ENCODE results near the gene STAG1.

DNA sequence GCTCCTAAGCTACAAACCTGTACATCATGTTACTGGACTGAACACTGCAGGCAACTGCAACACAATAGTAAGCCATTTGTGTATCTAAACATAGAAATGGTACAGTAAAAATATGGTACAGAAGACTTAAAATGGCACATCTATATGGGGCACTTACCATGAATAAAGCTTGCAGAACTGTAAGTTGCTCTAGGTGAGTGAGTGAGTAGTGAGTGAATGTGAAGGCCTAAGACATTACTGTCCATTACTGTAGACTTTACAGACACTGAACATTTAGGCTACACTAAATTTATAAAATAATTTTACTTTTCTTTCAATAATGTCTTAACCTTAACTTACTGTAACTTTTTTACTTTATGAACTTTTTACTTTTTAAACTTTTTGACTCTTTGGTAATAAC is 76.2 kb downstream of the STAG1 start:
- TF ChIP-seq, protein P1, sequence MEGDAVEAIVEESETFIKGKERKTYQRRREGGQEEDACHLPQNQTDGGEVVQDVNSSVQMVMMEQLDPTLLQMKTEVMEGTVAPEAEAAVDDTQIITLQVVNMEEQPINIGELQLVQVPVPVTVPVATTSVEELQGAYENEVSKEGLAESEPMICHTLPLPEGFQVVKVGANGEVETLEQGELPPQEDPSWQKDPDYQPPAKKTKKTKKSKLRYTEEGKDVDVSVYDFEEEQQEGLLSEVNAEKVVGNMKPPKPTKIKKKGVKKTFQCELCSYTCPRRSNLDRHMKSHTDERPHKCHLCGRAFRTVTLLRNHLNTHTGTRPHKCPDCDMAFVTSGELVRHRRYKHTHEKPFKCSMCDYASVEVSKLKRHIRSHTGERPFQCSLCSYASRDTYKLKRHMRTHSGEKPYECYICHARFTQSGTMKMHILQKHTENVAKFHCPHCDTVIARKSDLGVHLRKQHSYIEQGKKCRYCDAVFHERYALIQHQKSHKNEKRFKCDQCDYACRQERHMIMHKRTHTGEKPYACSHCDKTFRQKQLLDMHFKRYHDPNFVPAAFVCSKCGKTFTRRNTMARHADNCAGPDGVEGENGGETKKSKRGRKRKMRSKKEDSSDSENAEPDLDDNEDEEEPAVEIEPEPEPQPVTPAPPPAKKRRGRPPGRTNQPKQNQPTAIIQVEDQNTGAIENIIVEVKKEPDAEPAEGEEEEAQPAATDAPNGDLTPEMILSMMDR (IDR thresholded peaks at IDR 0.05; ENCODE audit: poor library complexity) = no peak
- TF ChIP-seq EZH2 (IDR thresholded peaks at IDR 0.05; ENCODE audit: borderline replicate concordance) = no peak
- no peak for TF ChIP-seq EZH2phosphoT487 (IDR thresholded peaks at IDR 0.05; ENCODE audit: low read depth, severe bottlenecking, unreplicated experiment)

Data from hepatocyte (in vitro differentiated cells).